ELF-1 (cell line): ENCODE data around the gene TRPM3.
"Not testable (repeated sequence)": the region's sequence is repeated elsewhere in the genome, so short reads cannot be mapped to it uniquely, and the experiment has no call there.

Source experiments
- DNase-seq: peaks from one replicate; pipeline ENCODE4 v3.0.0-alpha.2; 2016; ENCODE audit warnings: low read depth, low spot score

Gene TRPM3

DNA sequence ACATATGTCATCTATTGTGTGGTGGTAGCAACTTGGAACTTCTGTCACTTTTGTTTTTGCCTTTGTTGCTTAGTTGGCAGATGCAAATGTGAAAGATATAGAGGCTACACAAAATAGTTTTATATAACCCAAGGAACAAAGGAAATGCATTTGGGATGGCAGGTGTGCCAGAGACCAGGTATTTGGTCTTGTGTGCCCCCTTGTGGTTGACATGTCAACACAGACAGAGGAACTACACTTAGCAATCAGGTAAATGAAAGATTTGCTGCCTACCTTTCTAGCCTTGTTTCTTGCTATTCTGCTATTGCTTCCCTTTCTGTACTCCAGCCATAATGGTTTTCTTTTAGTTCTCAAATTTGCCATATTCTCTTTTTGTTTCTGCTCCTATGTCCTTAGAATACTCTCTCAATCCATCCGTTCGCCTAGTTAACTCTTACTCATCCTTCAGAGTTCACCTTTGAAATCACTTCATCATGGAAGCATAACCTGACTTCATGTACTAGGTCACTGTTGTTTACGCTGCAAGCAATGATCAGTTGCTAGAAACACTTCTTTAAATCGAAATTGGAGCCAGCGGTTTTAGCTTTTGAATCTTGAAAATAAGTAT, 119.5 kb downstream of the TRPM3 start:
- DNase-seq: peak; percentile 16

DNA sequence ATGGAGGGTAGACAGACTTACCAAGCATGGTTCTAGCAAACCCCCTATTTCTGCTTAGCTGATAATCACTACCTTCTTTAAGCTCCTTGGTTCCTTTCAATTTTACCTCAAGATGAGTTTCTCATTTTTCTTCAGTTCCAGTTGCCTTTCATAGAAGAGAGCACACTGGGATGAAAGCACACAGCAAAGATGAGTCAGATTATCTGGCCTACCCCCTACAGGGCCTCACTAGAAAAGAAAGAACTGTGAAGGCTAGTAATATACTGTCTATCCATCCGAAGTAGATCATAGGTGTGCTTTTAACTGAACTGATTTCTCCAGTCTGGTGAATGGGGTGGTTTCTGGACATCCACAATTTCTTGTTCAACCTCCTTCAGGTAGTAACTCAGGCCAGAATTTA, 122.5 kb downstream of the TRPM3 start:
- no peak for DNase-seq

DNA sequence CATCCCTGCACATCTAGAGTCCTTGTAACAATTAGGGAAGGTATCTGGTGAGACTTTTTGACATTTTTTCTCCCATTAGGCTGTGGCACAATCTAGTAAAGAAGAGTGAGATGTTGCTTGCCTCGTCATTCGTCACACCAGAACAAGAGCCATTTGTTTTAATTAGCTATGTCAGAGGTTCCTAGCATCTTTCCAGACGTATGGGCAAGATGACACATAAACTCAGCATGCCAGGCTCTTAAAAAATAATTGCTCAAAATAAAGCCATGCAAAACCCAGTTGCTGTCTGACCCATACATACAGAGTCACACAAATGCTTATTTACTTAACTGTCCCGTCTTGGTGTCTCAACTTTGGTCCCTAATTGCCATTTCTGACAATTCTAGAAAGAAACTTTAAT, 125.9 kb downstream of the TRPM3 start:
- no peak for DNase-seq

DNA sequence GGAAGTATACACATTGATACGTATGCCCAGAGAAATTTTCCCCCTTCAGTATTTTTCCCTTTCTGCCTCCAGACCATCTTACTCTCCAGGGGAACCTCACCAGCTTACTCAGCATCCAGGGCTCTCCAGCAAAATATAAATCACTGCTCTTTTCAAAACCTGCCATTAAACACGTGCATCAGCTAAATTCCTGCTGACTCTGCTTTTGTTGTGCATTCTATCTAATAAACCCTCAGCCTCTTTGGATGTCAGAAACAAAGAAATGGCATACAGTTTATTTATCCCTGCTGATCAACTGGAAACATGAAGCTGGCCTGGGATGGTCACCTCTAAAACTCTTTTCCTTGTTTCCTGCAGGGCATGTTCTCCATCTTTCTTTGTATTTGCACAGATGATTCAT, 126.8 kb downstream of the TRPM3 start:
- DNase-seq: no peak

DNA sequence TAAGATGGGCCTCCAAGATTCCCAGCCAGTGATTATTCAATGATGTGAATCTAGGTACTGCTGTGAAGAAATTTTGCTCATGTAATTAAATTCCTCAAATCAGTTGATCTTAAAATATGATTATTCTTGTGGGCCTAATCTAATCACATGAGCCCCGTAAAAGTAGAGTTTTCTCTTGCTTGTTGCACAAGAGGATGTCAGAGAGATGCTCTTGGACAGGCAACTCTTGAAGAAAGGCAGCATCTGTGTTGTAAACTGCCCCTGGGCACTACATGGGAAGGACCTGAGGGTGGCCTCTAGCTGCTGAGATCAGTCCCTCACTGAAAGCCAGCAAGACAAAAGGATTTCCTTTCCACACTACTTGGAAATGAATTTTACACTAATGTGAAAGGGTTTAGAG, 132.9 kb downstream of the TRPM3 start:
- no peak for DNase-seq

DNA sequence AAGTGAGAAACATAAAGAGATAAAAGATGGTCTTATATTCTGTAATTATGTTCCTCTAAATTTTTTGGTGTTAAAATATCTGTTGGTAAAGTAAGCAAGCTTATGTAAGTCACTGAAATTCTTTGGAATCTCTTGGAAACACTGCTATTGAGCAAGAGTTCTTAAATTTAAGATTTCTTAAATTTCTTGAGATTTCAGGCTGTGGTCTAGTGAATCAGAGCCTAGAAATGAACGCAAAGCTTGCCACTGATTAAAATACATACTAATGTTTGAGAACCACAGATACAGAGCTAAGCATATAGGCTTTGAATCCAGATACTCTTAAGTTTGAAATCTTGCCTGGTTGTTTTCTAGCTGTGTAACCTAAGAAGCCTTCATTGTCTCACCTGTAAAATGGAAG, 133.4 kb downstream of the TRPM3 start:
- no peak for DNase-seq

DNA sequence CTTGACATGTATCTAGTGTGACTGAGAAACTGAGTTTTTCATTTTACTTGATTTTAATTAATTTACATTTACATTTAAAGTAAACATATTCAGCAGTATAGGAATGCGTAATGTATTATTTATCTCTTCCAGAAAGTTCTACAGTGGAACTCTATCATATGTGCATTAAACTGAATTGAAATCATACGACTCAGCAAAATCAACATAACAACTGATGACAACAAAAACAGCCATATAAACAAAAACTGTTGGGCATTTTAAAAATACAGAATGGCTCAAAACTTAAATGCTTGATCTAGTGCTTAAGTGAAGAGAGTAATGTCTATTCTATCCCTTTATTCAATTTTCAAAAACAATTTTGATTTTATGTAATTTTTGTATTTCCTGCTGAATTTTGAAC, 134.4 kb downstream of the TRPM3 start:
- no peak for DNase-seq

DNA sequence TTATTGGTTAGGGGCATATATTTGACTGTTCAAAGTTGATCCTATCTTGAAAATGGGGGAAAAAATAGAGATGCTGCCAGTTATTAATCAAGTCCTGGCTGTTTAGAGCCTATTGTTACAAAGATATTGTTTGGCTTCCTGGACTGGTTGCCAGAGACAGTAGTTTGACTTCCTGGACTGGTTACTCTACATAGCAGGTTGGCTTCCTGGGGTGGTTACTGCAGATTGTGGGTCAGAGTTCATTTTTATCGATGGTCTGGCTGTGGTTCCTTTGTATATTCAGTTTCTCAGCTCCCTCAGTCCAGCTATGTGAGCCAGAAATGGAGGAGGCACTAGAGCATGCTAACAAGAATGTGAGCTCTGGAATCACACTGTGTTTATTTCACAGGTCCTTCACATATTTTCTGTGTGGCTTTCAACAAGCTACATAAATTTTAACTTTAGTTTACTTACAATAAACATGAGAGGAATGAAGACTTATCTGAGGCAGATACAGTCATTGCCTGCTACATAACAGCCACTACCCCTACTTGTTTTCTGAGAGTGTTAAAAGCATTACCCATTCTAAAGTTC, 137.6 kb downstream of the TRPM3 start:
- no peak for DNase-seq

DNA sequence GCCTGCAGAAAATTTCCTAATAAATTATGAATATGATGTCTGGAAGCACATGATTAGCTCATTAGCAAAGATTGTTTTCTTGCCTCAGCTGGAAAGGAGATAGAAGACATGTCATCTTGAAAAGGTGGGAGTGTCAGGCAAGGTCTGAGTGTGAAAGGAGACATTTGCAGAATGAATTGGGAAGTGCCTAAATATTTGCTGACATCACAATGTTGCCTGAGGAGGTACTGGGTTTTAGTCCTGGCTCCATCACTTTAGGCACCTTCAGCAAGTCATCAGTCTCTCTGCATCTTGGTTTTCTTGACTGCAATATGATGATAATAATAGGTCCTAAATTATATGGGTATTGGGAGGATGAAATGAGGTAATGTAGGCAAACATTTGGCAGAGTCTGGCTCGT, 140.1 kb downstream of the TRPM3 start:
- DNase-seq: no peak

DNA sequence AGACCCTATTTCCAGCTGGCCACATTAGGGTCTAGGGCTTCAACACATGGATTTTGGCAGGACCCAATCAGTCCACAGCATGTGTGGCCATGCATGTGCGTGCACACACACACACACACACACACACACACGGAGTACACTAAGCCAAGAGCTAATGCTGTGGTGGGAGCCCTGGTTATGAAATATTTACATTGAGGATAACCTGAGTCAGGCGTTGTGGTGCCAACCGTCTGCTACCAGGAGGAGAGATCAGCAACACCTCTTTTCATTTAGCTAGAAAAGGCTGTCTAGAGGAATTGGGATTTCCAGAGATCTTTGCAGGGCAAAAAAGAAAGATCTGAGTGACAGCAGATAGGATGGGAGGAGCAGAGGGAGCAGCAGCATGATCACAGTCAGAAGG, 141.5 kb downstream of the TRPM3 start:
- DNase-seq: no peak

DNA sequence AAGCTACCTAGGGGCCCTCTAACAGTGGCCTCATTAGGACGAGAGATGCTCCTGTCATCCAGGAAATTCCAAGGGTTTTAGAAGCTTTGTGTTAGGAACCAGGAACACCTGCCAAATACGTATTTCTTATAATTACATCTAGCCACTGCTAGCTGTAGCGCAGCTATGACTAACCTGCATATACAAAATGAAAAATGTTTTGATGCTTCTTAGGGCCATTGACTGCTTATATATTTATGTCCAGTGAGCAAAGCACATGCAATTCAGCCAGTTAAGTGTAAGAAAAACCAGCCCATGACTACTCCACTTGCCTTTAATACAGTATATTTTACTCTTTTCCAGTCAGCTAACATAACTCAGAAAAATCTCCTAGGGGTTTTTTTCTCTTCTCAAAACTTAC, 143.3 kb downstream of the TRPM3 start:
- DNase-seq: no peak

DNA sequence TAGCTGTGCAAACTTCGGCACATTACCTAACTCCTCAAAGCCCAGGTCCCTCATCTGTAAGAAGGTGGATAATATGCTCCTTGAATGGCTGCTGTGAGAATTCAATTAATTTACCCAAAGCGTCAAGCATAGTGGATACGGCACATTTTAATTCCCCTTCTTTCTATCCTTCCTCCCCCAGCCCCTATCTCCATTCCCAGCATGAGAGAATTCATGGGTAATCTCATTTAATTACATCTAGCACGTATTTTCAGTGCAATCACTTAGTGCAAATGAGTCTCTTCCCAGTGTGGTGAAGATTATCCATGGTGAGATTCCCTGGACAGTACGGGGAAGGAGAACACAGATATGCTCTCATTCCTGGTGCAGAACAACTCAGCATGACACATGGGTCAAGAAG, 145.6 kb downstream of the TRPM3 start:
- DNase-seq: no peak

DNA sequence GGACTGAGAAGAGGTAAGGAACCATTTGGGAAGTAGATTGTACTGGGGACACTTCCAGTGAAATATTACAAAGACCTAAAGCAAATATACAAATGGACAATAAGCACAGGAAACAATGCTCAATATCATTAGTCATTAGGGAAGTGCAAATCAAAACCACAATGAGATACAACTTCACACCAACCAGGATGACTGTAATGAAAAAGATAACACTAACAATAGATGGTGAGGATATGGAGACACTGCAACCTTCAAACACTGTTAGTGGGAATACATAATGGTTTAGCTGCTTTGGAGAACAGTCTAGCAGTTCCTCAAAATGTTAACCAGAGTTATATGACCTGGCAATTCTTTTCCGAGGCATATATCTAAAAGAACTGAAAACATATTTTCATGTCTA, 149.7 kb downstream of the TRPM3 start:
- no peak for DNase-seq

DNA sequence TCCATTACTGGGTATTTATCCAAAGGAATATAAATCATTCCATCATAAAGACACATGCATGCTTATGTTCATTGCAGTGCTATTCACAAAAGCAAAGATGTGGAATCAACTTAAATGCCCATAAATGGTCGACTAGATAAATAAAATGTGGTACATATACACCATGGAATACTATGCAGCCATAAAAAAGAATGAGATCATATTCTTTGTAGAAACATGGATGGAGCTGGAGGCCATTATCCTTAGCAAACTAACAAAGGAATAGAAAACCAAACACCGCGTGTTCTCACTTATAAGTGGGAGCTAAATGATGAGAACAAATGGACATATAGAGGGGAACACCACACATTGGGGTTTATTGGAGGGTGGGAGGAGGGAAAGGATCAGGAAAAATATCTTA, 155.0 kb downstream of the TRPM3 start:
- DNase-seq: not testable (repeated sequence)

DNA sequence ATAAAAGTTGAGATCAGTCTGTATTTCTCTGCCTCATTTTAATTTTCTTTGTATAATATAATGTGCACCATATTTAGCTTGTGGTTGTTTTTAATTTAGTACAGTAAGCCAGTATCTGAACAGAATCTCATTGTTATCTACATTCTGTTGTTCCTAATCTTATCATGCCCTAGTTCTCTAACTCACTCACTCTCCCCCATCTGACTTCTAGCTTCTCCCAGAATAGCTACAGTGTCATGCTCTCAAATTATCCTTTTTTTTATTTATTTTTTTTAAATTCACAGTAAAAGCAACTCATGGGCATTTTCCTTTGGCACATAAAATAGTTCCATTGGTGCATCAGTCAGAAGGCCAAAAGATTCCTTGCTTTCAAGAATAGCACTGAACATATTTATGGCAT, 156.6 kb downstream of the TRPM3 start:
- DNase-seq: no peak

DNA sequence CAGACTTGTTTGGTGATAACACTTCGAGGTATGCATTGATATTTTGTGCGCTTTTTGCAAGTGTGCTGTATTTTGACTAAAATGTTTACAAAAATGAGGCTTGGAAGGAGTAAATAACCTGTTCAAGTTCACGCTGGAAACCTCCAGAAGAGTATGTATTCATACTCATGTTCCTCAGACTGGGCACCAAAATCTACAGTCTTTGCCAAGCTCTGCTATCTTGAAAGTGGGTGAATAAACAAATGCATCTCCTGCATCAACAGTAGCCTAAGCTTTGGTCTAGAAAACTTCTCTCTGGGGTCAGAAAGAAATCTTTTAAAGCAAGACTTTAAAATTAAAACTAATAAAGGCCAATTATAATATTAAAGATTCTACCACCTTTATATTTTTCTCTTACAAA, 157.9 kb downstream of the TRPM3 start:
- DNase-seq: no peak

DNA sequence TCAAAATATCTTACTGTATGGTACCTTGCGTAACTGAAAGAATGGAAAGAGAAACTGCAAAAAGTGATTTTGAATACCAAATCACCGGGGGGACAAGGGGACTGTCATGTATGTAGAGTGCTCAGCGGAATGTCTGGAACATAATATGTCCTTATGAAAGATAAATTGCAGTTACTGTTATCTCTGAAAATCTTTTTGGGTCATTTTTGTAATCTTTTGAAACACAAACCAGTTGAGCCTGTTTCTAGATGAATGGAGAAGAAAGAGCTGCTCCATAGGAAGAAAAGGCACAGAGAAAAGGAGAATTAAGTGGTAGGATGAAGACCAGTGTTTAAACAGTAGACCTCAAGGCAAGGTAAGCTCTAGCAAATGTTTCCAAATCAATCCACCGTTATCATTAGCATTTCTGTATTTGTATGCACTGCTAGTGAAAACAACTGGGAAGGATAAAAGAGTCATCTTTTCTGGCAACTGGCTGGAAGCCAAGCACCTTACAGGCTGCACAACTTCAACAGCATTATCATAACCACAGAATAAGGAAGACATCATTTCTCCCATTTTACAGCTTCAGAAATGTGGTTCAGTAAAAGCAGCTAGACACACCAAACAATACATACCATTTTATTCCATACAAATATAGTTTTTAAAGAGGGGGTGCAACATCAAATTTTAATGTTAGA, 158.5 kb downstream of the TRPM3 start:
- DNase-seq: no peak

DNA sequence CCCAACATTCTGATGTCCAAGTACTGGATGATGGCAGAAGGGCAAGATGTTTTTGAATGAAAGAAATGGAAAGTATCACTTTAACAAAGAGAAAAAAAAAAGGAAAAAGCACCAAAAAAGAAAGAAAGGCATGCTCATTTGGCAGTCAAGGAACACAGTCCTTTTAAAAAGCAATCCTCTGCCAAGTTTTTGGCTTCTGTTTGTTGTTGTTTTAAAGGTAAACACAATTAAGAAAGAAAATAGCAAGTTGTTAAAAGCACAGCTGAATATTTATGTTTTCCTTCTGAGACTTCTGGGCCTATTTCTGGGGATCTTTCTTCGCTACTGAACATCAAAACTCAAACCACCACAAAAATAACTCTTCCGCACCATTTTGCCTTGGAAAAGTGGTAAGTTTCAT, 162.1 kb downstream of the TRPM3 start:
- no peak for DNase-seq

DNA sequence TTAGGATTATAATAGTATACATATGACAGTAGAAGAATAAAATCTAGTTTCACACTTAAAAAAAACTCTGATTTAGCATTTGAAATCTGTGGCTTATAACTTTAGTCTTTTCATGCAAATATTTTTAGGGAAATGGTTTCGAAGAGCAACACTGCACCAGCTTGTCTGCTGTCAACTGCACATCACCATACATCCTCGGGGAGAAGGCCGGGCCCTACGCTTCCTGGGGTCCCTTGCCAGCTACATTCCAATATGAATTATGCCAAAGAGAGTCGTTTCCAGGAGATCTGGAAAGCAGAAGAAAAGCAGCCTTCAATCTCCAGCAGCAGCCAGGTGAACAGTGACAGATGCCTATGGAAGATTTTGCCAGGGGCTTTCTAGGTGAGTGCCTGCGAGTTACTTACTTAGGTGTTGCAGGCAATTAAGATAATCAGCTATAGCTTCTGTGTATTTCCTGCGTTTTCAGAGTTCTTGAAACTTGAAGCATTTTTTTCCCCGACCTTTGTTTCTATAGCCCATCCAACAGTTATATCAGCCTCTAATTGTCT, 166.8 kb downstream of the TRPM3 start:
- DNase-seq: peak; percentile 22

DNA sequence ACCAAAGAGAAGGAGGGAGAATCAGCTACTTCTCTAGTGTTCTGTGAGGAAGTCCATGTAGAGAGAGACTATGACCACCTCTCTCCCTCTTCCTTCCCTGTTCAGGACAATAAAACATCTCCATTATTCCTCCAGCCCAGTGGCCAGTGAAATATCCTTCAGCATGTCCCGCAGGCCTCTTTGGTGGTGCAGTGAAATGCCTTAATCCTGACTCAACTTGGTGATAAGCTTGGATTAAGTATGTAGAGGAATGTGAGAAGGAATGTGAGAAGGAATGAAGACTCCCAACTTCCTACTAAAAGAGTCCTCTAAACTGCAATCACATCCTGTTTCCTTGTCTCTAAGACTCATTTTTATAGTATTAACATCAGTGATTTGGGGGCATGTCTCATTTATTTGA, 167.3 kb downstream of the TRPM3 start:
- DNase-seq: peak; percentile 67

DNA sequence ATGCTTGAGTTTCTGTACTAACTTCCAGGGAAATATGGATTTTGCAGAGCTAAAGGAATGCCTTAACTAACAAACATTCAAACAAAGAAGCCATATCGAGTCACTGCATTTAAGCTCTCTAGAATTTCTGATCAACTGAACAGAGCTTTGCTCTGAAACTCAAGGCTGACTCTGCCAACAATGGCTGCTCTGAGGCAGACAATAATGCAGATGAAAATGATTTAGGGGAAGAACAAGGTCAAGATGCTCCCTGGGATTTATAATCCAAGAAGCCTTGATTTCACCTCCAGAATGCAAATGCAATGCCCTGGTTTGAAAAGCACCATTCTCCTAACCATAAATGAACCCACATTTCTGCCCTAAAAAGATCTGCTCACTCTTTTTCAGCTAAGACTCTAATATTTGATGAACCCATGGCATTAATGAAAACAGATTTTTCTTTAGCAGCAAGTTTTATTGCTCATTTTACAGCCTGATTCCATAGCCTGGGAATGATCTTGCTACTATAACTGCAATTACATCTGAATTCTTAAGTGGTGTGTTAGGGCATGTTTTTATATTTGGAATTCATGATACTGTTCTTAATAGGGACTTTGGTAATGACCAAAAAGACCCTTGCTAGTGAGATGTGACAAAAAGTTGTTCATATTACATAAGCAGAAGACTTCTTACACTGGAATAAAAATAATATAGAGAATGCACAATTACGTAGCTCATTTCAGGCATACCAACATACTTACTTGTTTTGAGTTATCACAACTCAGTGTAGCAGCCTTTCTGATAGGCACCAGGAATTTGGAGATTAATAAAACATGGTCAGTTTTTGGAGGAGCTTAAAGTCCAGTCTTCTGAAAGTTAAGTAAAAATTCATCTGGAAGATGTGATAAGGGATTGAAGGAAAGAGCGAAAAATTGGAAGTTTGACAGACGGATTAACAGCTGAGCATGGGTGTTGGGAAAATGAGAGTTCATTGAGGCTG, 169.4 kb downstream of the TRPM3 start:
- DNase-seq: no peak

DNA sequence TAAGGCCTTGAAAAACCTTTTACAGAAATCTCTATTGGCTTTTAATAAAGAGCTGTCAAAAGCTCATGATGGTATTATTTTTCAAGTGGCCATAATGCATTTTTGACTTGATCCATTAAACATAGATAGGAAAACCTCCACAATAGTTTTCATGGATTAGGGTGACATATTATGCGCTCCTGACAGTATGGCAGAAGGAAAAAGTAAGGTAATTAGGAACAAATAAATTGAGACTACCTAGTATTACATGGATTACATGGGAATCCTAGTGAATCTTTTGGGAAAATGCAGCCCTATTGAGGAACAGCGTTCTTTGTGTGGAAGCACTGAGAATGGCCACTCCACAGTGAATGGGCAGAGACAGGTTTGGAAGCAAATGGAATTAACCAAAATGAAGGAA, 171.2 kb downstream of the TRPM3 start:
- no peak for DNase-seq
